GM19351 (cell line): Measurements from ENCODE around the gene PDCD11.
A peak's percentile ranks its signal among the peaks of the same experiment; 100 is the strongest.

Source experiments
- ATAC-seq: cut with Tn5 transposase; IDR thresholded peaks from one replicate; pipeline ENCODE4 v1.9.1; 2021; ENCODE audit warnings: mild to moderate bottlenecking, moderate library complexity; ENCODE audit not compliant: unreplicated experiment

Gene PDCD11

GRCh38 chr10:103450201-103450695, 53.8 kb downstream of the PDCD11 start:
- no peak for ATAC-seq

- ATAC-seq: no peak
Measured at GRCh38 chr10:103451091-103451813, 54.8 kb downstream of the PDCD11 start.

GRCh38 chr10:103451831-103452505, 55.5 kb downstream of the PDCD11 start, which contains the start of gene CALHM2:
TSS of gene CALHM2 (minus strand) at chr10:103452370. CDS start at chr10:103449941, 2,429 bp downstream.
- ATAC-seq: peak; percentile 78

DNA sequence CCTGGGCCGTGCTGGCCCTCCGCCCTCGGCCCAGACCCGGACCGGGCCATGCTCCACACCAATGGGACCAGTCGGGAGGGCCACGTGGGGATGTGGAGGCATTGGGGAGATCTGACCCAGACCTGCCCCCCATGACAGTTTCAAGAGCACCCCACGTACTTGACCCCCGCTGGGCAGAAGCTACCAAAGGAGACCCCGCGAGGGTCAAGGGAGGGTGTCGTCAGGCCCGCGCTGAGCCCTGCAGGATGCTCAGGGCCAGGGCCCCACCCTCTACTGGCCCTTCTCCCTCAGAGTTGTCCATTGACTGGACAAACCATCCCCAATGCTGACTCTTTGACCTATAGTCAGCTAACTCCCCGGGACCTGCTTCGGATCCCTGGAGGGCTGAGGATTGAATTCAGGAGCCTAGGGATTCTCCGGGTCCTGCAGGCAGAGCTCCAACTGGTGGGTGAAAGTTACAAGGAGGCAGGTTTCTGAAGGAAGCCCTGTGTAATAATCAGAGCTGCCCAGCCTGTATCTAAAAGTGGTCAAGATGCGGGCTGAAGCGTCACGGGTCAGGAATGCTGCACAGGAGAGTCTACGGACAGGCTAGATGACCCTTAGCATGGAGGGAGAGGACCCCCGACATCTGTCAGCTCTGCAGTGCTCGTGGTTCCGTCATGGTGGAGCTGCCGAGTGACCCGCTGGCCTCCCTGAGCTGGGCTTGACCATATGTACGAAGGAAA, 56.2 kb downstream of the PDCD11 start:
- no peak for ATAC-seq

GRCh38 chr10:103454026-103454425, 57.6 kb downstream of the PDCD11 start:
- no peak for ATAC-seq

DNA sequence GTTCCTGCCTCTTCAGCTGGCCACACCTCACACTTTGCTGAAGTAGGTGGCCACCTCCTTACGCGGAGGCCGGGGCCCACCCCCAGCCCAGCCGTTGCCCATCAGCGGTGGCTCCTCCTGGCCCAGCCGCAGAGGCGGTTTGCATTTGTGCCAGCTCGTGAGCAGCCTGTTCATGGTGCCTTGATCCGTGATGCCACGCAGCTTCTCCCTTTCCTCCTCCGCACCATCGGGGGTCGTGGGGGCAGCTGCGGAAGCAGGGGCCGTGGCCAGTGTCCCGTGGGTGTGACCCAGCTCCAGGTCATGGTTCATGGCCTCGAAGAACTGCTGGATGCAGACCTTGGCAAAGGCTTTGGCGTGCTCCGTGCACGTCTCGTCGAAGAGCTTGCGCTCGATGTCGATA, 58.8 kb downstream of the PDCD11 start:
- ATAC-seq: no peak

DNA sequence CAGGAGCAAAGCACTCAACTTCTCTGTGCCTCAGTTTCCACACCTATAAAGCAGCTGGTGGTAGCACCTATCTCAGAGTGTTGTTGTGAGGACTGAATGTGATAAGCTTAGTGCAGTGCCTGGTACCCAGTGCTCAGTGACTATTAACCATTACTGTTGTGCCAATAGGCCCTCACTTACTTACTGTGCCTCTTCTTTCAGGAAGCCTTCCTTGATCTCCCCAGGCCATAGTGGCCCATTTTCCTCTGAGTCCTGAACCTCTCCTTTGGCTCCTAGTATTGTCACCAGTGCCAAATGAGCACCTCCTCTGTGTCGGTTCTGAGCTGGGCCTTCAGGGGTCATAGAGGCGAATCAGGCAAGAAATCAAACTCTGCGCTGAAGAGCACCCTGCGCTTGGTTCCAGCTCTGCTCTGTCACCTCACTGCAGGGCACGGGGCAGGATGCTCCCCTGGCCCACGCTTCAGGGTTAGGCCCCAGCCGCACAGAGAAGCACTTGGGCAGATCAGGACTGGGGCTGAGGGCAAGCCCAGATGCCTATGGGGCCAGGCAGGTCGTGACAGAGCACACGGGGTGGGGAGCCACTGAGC, 59.7 kb downstream of the PDCD11 start:
- ATAC-seq: no peak

- ATAC-seq: no peak
Measured at GRCh38 chr10:103457176-103457712, 60.8 kb downstream of the PDCD11 start.

GRCh38 chr10:103457896-103458583, 61.6 kb downstream of the PDCD11 start:
- no peak for ATAC-seq

DNA sequence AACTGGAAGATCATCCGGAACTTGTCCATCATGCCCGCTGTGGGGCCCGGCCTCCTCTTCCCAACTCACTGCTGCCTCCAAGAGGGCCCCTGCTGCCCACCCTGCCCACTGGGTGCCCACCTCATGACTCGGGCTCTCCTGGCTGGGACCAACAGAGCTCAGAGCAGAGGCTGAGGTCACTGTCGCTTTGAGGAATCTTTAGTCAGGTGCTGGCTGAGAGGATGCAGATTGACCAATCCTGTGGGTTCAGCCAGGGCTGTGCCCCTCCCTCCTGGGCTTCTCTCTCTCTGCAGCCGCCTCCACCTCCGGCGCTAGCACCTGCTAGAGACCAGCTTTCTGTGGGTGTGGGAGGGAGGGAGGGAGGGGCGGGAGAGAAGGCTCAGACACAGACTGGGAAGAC, 62.3 kb downstream of the PDCD11 start, which contains the start of gene CALHM1:
Gene CALHM1 (minus strand): TSS at position 181 of the 400 bp plus-strand sequence. CDS start 149 bp downstream, at position 32.
- peak; percentile 99 for ATAC-seq

GRCh38 chr10:103459615-103460014, 63.2 kb downstream of the PDCD11 start:
- no peak for ATAC-seq

DNA sequence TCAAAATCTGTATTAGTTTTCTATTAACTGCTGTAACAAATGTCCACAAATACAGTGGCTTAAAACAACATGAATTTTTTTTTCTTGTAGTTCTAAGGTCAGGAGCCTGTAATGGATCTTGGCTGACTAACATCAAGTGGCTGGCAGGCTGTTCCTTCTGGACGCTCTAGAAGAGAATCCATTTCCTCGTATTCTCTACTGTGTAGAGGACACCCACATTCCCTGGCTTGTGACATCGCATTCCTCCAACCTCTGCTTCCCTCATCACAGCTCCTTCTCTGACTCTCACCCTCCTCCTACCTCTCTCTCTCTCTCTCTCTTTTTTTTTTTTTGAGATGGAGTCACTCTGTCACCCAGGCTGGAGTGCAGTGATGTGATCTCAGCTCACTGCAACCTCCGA, 67.1 kb downstream of the PDCD11 start:
- no peak for ATAC-seq

GRCh38 chr10:103465411-103466179, 69.2 kb downstream of the PDCD11 start:
- no peak for ATAC-seq

DNA sequence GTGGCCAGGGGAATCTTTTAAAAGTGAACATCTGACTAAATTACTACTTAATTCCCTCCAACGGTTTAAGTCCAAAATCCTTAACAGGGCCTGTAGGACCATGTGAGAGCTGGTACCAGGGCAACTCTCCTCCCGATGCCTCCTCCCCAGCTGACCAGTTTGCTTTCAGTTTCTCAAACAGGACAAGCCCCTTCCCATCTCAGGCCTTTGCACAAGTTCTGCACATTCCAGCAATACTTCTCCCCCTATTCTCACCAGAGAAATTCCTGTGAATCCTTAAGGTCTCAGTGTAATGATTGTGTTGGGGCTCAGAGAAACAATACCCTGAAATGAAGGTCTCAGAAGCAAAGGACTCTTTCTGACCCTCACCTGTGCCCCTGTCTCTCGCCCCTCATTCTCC, 70.3 kb downstream of the PDCD11 start:
- ATAC-seq: no peak

DNA sequence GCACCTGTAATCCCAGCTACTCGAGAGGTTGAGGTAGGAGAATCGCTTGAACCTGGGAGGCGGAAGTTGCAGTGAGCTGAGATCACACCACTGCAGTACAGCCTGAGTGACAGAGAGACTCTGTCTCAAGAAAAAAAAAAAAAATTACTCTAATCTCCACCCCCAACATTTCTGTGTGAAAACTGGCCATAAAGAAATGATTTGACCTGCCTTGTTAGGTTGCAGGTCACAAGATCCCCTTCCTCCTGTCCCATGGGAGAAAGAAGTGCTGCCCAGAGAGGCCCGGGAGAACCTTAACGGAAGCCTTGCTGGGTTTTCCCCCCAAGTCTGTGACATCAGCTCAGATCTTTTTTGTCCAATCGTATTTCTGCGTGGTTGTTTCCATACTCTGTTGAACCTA, 71.0 kb downstream of the PDCD11 start:
- no peak for ATAC-seq

DNA sequence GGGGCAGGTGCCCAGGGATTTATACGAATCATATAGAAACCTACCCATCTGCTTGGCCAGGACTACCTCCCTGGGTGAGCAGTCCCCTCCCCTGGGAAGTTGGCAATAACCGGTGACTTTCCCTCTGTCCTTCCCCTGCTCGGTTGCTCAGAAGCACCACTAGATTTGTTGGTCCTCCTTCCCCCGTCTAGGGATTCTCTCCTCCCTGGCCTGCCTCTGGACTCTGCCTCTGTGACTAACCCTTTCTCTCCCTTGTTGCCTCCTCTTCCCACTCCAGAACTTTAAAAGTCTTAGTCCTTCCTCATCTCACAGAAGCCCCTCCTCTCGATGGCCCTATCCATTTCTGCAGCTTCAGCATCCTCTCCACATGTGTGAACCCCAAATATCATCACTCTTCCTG, 72.8 kb downstream of the PDCD11 start:
- no peak for ATAC-seq

DNA sequence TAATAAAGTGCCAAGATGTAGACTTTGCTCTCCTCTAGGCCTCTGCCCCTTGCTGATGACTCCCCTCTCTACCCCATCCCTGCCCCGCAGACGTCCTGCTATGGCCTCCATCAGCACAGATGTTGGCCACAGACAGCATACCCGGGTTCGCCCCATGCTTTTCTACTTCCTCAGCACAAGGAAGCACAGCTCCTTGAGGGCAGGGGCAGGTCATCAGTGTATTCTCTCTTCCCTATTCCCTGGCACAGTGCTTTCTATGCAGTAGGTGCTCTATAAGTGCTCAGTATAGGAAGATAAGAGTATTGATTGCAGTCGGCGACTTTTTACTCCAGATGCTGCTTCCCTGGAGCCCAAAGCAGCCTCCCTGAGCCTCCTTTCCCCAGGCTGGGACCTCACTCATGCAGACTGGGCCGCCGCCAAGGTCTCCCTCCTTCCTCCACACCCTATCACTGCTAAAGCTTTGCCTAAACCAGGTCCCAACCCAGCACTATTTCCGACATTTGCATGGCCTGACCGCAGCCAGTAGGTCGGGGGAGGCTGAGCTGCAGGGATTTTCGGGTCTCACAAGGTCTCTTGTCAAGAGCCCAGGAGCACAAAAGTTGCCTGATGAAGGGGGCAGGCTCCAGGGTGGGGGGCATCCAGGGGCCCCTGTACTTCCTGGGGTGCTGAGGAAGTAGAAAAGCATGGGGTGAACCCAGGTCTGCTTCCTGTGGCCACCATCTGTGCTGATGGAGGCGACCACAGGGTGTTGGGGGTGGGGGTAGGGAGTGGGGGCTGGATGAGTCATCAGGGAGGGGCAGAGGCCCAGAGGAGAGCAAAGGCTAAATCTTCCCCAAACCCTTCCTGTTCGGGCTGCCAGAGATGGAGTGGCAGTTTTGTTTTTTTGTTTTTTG, 74.6 kb downstream of the PDCD11 start:
- peak; percentile 77 for ATAC-seq

DNA sequence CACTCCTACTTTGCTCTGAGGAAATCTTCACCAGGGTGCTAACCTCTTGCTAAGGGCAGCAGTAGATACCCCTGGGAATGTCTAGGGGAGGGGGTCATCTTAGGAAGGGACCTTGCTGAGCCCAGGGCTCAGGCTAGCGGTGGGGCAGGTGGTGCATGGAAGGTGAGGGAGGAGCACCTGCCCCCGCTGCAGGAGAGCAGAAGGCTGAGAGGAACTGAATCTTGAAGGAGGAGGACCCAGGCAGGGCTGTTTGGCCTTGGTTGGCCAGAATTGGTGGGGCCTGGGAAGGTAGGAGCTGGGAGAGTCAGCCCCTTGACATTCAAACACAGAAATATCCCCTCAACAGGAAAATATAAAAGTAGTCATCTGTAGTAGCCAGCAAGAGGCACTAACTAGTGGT, 75.6 kb downstream of the PDCD11 start:
- peak; percentile 31 for ATAC-seq
